Peyer's patch (tissue), 4 donors: Measurements from ENCODE around the gene ABCA12.

Experiments used
- POLR2A ChIP-seq, 2 donors: fragments of 450-650 bp; IDR thresholded peaks; one replicate each; pipeline ENCODE4 v1.5.1; 2017; ENCODE audit warnings: antibody characterized with exemption in 2 of 2, mild to moderate bottlenecking in 2 of 2, moderate library complexity in 2 of 2
- TF ChIP-seq, protein P1 (sequence below), 6 experiments: fragments of 450-650 bp in 4 of 6; fragments of 200-600 bp in 2 of 6; sonication (generic) in 1 of 6; IDR thresholded peaks; one replicate each; pipeline ENCODE4 v1.5.1; 2017 to 2019; ENCODE audit warnings: antibody characterized with exemption in 6 of 6, mild to moderate bottlenecking in 3 of 6, moderate library complexity in 1 of 6

GRCh38 chr2:215027779-215028178 is 110.6 kb downstream of the ABCA12 start:
- TF ChIP-seq, protein P1, sequence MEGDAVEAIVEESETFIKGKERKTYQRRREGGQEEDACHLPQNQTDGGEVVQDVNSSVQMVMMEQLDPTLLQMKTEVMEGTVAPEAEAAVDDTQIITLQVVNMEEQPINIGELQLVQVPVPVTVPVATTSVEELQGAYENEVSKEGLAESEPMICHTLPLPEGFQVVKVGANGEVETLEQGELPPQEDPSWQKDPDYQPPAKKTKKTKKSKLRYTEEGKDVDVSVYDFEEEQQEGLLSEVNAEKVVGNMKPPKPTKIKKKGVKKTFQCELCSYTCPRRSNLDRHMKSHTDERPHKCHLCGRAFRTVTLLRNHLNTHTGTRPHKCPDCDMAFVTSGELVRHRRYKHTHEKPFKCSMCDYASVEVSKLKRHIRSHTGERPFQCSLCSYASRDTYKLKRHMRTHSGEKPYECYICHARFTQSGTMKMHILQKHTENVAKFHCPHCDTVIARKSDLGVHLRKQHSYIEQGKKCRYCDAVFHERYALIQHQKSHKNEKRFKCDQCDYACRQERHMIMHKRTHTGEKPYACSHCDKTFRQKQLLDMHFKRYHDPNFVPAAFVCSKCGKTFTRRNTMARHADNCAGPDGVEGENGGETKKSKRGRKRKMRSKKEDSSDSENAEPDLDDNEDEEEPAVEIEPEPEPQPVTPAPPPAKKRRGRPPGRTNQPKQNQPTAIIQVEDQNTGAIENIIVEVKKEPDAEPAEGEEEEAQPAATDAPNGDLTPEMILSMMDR (IDR thresholded peaks at IDR 0.05) = no peak
- TF ChIP-seq POLR2A (IDR thresholded peaks at IDR 0.05) = no peak
